Measurements from ENCODE around the gene ROCK1. TPM values are rescaled to one million over a fixed set of nuclear protein-coding genes. Genes with fewer than 3 reads are reported as not detected.
"Not testable (repeated sequence)": the region's sequence is repeated elsewhere in the genome, so short reads cannot be mapped to it uniquely, and the experiment has no call there.

Gene ROCK1
- 53.9 and 60.9 TPM in 2 replicates for total RNA-seq

GRCh38 chr18:21111346-21112139, at the start of gene ROCK1:
Gene ROCK1 (minus strand): TSS chr18:21111813. CDS start chr18:21110910, 903 bp downstream.
- intact Hi-C loops (cut with micrococcal nuclease) = loop anchor here (2.0 to 10.0 kb wide), 5 partner anchors 27 to 629 kb away; partner anchors contain the start of genes ESCO1 and MIB1
- peaks cover 3% of the 10 kb centered on the region for H3K27me3 Mint-ChIP-seq (ENCODE audit: low read depth)
- peak; percentile 97 for DNase-seq (ENCODE audit: low spot score)

GRCh38 chr18:21155443-21155842, 43.8 kb upstream of the ROCK1 start:
- no peaks in the 10 kb centered on the region for H3K4me1 Mint-ChIP-seq (ENCODE audit: low read depth)
- no peaks in the 10 kb centered on the region for H3K27me3 Mint-ChIP-seq (ENCODE audit: low read depth)
- no peak overlapping the region for H3K4me3 Mint-ChIP-seq (ENCODE audit: low read depth)
- H3K27ac Mint-ChIP-seq = no peak overlapping the region
- H3K36me3 Mint-ChIP-seq (ENCODE audit: low read depth) = no peaks in the 10 kb centered on the region
- no peak for DNase-seq (ENCODE audit: low spot score)
- intact Hi-C loops (cut with micrococcal nuclease) = no loop called here
- H3K9me3 Mint-ChIP-seq = peaks cover 22% of the 10 kb centered on the region

More at GRCh38 chr18:21111346-21112139, at the start of gene ROCK1:
- H3K4me3 Mint-ChIP-seq (ENCODE audit: low read depth) = peak within 1 kb of the TSS; percentile 96
- H3K27ac Mint-ChIP-seq = peak within 1 kb of the TSS; percentile 96
- H3K9me3 Mint-ChIP-seq = no peaks in the 10 kb centered on the region
- H3K36me3 Mint-ChIP-seq (ENCODE audit: low read depth) = peaks cover 12% of the 10 kb centered on the region
- H3K4me1 Mint-ChIP-seq (ENCODE audit: low read depth) = peaks cover 17% of the 10 kb centered on the region

GRCh38 chr18:21146016-21146415, 34.4 kb upstream of the ROCK1 start:
- intact Hi-C loops (cut with micrococcal nuclease) = no loop called here
- no peaks in the 10 kb centered on the region for H3K27me3 Mint-ChIP-seq (ENCODE audit: low read depth)

GRCh38 chr18:21145371-21145770, 33.8 kb upstream of the ROCK1 start:
- Mint-ChIP-seq H3K36me3 (ENCODE audit: low read depth) (no peaks in the 10 kb centered on the region), H3K9me3 (no peaks in the 10 kb centered on the region), H3K27ac (no peak overlapping the region), H3K4me1 (ENCODE audit: low read depth) (no peaks in the 10 kb centered on the region), H3K27me3 (ENCODE audit: low read depth) (no peaks in the 10 kb centered on the region), H3K4me3 (ENCODE audit: low read depth) (no peak overlapping the region)
- intact Hi-C loops (cut with micrococcal nuclease) = no loop called here
- no peak for DNase-seq (ENCODE audit: low spot score)

More at GRCh38 chr18:21146016-21146415, 34.4 kb upstream of the ROCK1 start:
- no peak overlapping the region for H3K4me3 Mint-ChIP-seq (ENCODE audit: low read depth)
- no peak for DNase-seq (ENCODE audit: low spot score)
- no peak overlapping the region for H3K27ac Mint-ChIP-seq
- no peaks in the 10 kb centered on the region for H3K36me3 Mint-ChIP-seq (ENCODE audit: low read depth)
- H3K9me3 Mint-ChIP-seq = no peaks in the 10 kb centered on the region
- no peaks in the 10 kb centered on the region for H3K4me1 Mint-ChIP-seq (ENCODE audit: low read depth)

- H3K27me3 Mint-ChIP-seq (ENCODE audit: low read depth) = no peaks in the 10 kb centered on the region
- H3K4me3 Mint-ChIP-seq (ENCODE audit: low read depth) = no peak overlapping the region
- H3K4me1 Mint-ChIP-seq (ENCODE audit: low read depth) = no peaks in the 10 kb centered on the region
- DNase-seq (ENCODE audit: low spot score) = no peak
- intact Hi-C loops (cut with micrococcal nuclease) = no loop called here
- no peaks in the 10 kb centered on the region for H3K9me3 Mint-ChIP-seq
- no peaks in the 10 kb centered on the region for H3K36me3 Mint-ChIP-seq (ENCODE audit: low read depth)
- no peak overlapping the region for H3K27ac Mint-ChIP-seq
Measured at GRCh38 chr18:21141668-21142422, 30.2 kb upstream of the ROCK1 start.

GRCh38 chr18:21137719-21138488, 26.3 kb upstream of the ROCK1 start:
- H3K9me3 Mint-ChIP-seq; H3K4me3 Mint-ChIP-seq (ENCODE audit: low read depth); H3K36me3 Mint-ChIP-seq (ENCODE audit: low read depth); H3K27ac Mint-ChIP-seq; DNase-seq (ENCODE audit: low spot score); intact Hi-C loops (cut with micrococcal nuclease); H3K4me1 Mint-ChIP-seq (ENCODE audit: low read depth); H3K27me3 Mint-ChIP-seq (ENCODE audit: low read depth): not testable (repeated sequence)

GRCh38 chr18:21134895-21135294, 23.3 kb upstream of the ROCK1 start:
- no peaks in the 10 kb centered on the region for H3K36me3 Mint-ChIP-seq (ENCODE audit: low read depth)
- peaks cover 2% of the 10 kb centered on the region for H3K27me3 Mint-ChIP-seq (ENCODE audit: low read depth)
- DNase-seq (ENCODE audit: low spot score) = no peak
- no peak overlapping the region for H3K27ac Mint-ChIP-seq
- H3K4me3 Mint-ChIP-seq (ENCODE audit: low read depth) = no peak overlapping the region
- H3K4me1 Mint-ChIP-seq (ENCODE audit: low read depth) = no peaks in the 10 kb centered on the region
- H3K9me3 Mint-ChIP-seq = no peaks in the 10 kb centered on the region
- intact Hi-C loops (cut with micrococcal nuclease) = no loop called here

- peaks cover 2% of the 10 kb centered on the region for H3K27me3 Mint-ChIP-seq (ENCODE audit: low read depth)
- no peak overlapping the region for H3K27ac Mint-ChIP-seq
- no peaks in the 10 kb centered on the region for H3K4me1 Mint-ChIP-seq (ENCODE audit: low read depth)
- H3K4me3 Mint-ChIP-seq (ENCODE audit: low read depth) = no peak overlapping the region
- H3K36me3 Mint-ChIP-seq (ENCODE audit: low read depth) = no peaks in the 10 kb centered on the region
- DNase-seq (ENCODE audit: low spot score) = no peak
- intact Hi-C loops (cut with micrococcal nuclease) = no loop called here
- H3K9me3 Mint-ChIP-seq = no peaks in the 10 kb centered on the region
Measured at GRCh38 chr18:21132398-21132918, 20.8 kb upstream of the ROCK1 start.

- Mint-ChIP-seq H3K9me3 (no peaks in the 10 kb centered on the region), H3K27me3 (ENCODE audit: low read depth) (peaks cover 2% of the 10 kb centered on the region), H3K36me3 (ENCODE audit: low read depth) (no peaks in the 10 kb centered on the region), H3K4me1 (ENCODE audit: low read depth) (no peaks in the 10 kb centered on the region), H3K27ac (no peak overlapping the region), H3K4me3 (ENCODE audit: low read depth) (no peak overlapping the region)
- no peak for DNase-seq (ENCODE audit: low spot score)
- intact Hi-C loops (cut with micrococcal nuclease) = no loop called here
Measured at GRCh38 chr18:21131698-21132227, 20.1 kb upstream of the ROCK1 start.

- Mint-ChIP-seq H3K9me3 (no peaks in the 10 kb centered on the region), H3K4me1 (ENCODE audit: low read depth) (no peaks in the 10 kb centered on the region), H3K27ac (no peak overlapping the region), H3K36me3 (ENCODE audit: low read depth) (no peaks in the 10 kb centered on the region), H3K27me3 (ENCODE audit: low read depth) (no peaks in the 10 kb centered on the region), H3K4me3 (ENCODE audit: low read depth) (no peak overlapping the region)
- intact Hi-C loops (cut with micrococcal nuclease) = no loop called here
- DNase-seq (ENCODE audit: low spot score) = no peak
Measured at GRCh38 chr18:21129566-21130216, 18.1 kb upstream of the ROCK1 start.

- peaks cover 3% of the 10 kb centered on the region for H3K27me3 Mint-ChIP-seq (ENCODE audit: low read depth)
- H3K4me1 Mint-ChIP-seq (ENCODE audit: low read depth) = peaks cover 4% of the 10 kb centered on the region
- no peak overlapping the region for H3K27ac Mint-ChIP-seq
- no peak for DNase-seq (ENCODE audit: low spot score)
- no peaks in the 10 kb centered on the region for H3K9me3 Mint-ChIP-seq
- no peak overlapping the region for H3K4me3 Mint-ChIP-seq (ENCODE audit: low read depth)
- intact Hi-C loops (cut with micrococcal nuclease) = no loop called here
- H3K36me3 Mint-ChIP-seq (ENCODE audit: low read depth) = no peaks in the 10 kb centered on the region
Measured at GRCh38 chr18:21123290-21123926, 11.8 kb upstream of the ROCK1 start.
